ENCODE measurements around the gene CIAO1. TPM values are rescaled to one million over a fixed set of nuclear protein-coding genes. Genes with fewer than 3 reads are reported as not detected.
"Not testable (repeated sequence)": the region's sequence is repeated elsewhere in the genome, so short reads cannot be mapped to it uniquely, and the experiment has no call there.

Gene CIAO1
- total RNA-seq (10 to 100 TPM; 25.2 to 34.4 (median 29.3) TPM), polyA plus RNA-seq (10 to 100 TPM; 25.0 to 40.0 TPM)

- peaks cover 9 to 23% (median 9%) of the 10 kb centered on the region in 3 donors for H3K36me3 ChIP-seq
- no peaks in the 10 kb centered on the region for H3K9me3 ChIP-seq
- intact Hi-C loops (cut with DNase I): loop anchor here in 2 of 3 donors (10.0 kb wide), 1 partner anchor 61 kb away; the partner anchor contains the start of gene STARD7 (in 2 of the 2)
- no peak for FAIRE-seq
- peaks cover 18 to 37% (median 25%) of the 10 kb centered on the region in 3 donors for H3K4me1 ChIP-seq
- peak within 1 kb of the TSS; percentile 87 to 99 (median 97) for H3K4me3 ChIP-seq
- no peaks in the 10 kb centered on the region for H3K27me3 ChIP-seq
- TF ChIP-seq CTCF (IDR thresholded peaks at IDR 0.05): peak in 1 of 4 donors; percentile 8
- WGBS, 2 donors: 0% methylated on average over 79 to 81 of the region's 81 CpGs
- peak; percentile 98 to 99 (median 98) for DNase-seq
- peak within 1 kb of the TSS; percentile 61 to 84 (median 74) for H3K27ac ChIP-seq
- ATAC-seq: peak; percentile 94 to 97 (median 95)
Observed at GRCh38 chr2:96265840-96266679, at the start of gene CIAO1, which contains the start of gene TMEM127. Gene CIAO1, plus strand, starts transcription at chr2:96266225. Its CDS starts 126 bp downstream, at chr2:96266351. Gene TMEM127, minus strand, starts transcription at chr2:96265997. Its CDS starts 616 bp downstream, at chr2:96265381.

GRCh38 chr2:96218508-96219131 is 47.4 kb upstream of the CIAO1 start:
- ATAC-seq (no peak), DNase-seq (no peak), FAIRE-seq (no peak)
- intact Hi-C loops (cut with DNase I): no loop called here
- Histone ChIP-seq H3K4me1 (no peaks in the 10 kb centered on the region), H3K36me3 (no peaks in the 10 kb centered on the region), H3K27me3 (no peaks in the 10 kb centered on the region), H3K27ac (no peak overlapping the region), H3K9me3 (no peaks in the 10 kb centered on the region), H3K4me3 (no peak overlapping the region)
- WGBS, 2 donors: 92 to 95% methylated on average over 13 of the region's 13 CpGs
- no peak for TF ChIP-seq CTCF (IDR thresholded peaks at IDR 0.05)

- 61 to 65% methylated on average over 4 of the region's 4 CpGs for WGBS, 2 donors
- intact Hi-C loops (cut with DNase I); ATAC-seq; H3K27ac ChIP-seq; H3K27me3 ChIP-seq; DNase-seq; H3K9me3 ChIP-seq; H3K4me1 ChIP-seq; H3K4me3 ChIP-seq; H3K36me3 ChIP-seq; FAIRE-seq: not testable (repeated sequence)
Observed at GRCh38 chr2:96219959-96220358, 46.1 kb upstream of the CIAO1 start.

- FAIRE-seq; H3K27me3 ChIP-seq; H3K27ac ChIP-seq; DNase-seq; H3K9me3 ChIP-seq; ATAC-seq; H3K4me3 ChIP-seq; intact Hi-C loops (cut with DNase I); H3K36me3 ChIP-seq; H3K4me1 ChIP-seq: not testable (repeated sequence)
- WGBS, 2 donors: 75 to 89% methylated on average over 1 of the region's 1 CpG
Observed at GRCh38 chr2:96221106-96221505, 44.9 kb upstream of the CIAO1 start.

- DNase-seq: no peak
- 66 to 78% methylated on average over 3 of the region's 3 CpGs for WGBS, 2 donors
- FAIRE-seq: no peak
- H3K4me1 ChIP-seq: no peaks in the 10 kb centered on the region
- intact Hi-C loops (cut with DNase I): no loop called here
- peak overlapping the region in 2 of 4 donors; percentile 5 to 9 for H3K27ac ChIP-seq
- peak in 2 of 4 donors; percentile 54 to 69 for ATAC-seq
- no peaks in the 10 kb centered on the region for H3K9me3 ChIP-seq
- no peaks in the 10 kb centered on the region for H3K36me3 ChIP-seq
- TF ChIP-seq CTCF (IDR thresholded peaks at IDR 0.05): no peak
- H3K27me3 ChIP-seq: no peaks in the 10 kb centered on the region
- no peak overlapping the region for H3K4me3 ChIP-seq
Observed at GRCh38 chr2:96225016-96225533, 41.0 kb upstream of the CIAO1 start.
